Epidermal melanocyte (primary cell): ENCODE results near the gene DHX34.

ENCODE experiments used
- DNase-seq: peaks from one replicate; pipeline ENCODE4 v3.0.0; 2011; ENCODE audit warnings: low spot score; ENCODE audit not compliant: insufficient read length

DHX34 gene

DNA sequence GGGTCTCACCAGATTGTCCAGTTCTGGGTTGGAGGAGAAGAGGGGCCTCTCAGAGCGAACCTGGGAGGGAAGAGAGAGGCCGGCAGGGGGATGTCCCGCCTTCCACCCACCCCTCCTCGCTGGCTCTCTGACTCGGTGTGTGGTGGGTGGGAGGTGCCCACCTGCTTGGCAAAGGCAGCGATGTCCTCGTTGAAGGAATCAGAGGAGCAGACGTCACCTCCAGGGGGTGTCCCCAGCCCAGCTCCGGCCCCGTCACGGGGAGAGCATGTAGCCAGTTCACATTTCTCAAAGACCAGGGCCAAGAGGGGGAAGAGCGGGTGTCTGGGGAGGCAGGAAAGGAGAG is 67.5 kb downstream of the DHX34 start:
- no peak for DNase-seq

DNA sequence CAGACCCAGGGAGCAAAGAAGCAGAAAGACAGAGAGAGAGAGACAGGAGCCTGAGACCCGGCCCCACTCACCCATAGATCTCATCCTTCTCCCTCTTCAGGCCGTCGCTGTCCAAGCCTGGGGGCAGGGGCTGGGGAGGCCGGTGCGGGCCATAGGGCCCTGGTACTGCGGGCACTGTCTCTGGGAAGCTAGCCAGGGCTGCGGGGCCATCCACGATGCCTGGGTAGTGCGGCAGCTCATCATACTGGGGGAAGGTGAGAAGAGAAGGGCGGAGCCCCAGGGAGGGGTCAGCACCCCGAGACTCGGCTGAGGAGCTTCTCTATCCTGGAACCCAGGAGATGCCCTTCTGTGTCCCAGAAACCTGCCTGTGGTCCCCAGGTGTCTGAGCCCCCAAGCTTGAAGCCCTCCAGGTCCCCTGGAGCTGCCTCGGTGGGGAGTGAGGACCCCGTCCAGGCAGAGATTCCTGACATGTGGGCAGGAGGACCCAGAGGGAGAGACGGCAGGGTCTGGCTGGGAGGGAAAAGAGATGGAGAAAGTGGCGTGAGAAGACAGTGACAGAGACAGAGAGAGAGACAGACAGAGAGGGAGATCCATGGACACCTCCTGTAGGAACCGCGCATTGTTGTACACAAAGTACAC is 68.1 kb downstream of the DHX34 start:
- DNase-seq: no peak

DNA sequence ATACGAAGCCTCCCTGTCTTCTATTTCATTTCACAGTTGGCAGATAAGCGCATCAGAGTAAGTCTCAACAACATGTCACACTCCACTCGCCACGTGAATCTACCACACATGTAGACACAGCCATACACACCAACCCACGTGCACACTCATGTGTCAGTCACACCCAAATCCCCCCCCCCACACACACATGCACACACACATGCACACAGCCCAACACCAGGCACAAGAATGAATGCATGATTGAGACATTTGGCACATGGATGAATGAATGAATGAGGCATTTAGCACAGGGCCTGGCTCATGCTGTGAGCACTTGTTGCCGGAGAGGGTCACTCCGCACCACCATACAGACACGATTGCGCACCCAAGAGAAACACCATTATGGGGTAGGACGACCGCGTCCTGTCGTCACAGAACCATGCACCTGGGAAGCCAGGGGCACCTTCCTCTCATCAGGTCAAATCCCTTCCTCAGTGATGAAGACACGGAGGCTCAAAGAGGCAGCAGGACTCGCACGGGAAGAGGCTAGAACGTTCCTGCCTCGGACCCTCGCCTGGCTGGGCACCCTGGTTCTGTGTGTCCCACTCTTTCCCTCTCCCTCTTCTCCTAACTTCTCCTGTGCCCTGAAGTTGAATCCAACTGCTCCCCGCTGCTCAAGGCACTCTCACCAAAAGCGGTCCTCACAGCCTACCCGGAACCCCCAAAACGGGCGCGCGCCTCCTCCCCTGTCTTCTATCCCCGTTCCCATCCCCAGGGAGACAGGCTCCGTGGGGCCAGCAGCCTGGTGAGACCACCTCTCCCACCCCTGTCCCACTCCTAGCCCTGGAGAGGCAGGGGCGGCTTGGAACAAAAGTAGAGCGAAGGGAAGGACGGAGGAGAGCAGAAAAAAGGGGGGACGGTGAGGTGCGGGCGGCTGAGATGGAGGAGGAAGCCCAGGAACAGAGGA is 68.9 kb downstream of the DHX34 start:
- no peak for DNase-seq

DNA sequence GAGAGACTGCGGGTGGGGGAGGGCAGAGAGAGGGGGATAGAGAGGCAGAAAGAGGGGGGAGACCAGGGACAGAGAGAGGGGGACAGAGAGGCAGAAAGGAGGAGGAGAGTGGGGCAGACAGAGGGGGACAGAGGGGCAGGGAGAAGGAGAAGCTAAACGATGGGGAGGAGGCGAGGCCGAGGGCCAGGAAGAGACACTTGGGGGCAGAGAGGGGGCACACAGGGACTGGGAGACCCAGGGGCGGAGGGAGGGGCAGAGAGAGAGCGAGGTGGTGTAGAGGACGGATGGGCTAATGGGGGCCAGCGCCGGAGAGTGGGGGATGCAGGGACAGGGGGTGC is 69.5 kb downstream of the DHX34 start:
- DNase-seq: no peak

DNA sequence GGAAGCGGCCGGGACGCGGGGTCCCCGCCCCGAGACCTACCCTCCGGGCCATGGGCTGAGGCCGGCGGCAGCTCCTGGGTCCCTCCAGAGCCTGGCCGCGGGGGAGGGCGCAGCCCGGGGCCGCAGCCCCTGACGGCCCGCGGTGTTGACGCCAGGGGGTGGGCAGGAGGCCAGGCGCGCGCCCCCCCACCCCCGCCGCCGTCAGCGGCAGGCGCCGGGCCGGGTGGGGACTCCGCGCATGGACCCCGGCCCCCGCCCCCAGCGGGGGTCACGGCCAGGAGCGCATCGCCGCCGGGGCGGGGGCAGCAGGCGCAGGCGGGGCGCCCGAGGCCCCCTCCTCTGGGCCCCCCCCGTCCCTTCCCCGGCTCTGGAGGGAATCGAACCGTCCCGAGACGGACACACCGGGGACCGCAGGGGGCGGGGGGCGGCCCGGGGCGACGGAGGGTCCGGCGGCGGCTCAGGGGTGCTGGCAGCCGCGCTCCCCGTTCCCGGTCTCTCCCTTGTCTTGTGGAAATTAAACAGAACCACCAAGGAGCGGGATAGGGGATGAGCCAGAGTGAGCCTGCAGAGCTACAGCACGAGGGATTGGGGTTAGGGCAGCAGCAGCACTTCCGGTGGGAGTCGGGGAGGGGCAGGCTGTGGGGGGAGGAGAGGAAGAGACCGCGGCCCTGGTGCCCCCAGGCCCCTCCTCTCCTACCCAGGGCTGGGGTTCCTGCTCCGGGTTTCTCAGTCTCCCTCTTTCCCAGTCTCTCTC is 70.1 kb downstream of the DHX34 start, which contains the start of gene MEIS3:
TSS of gene MEIS3 (minus strand) at position 498 of the 754 bp plus-strand sequence. CDS start at position 52, 446 bp downstream.
- no peak for DNase-seq

DNA sequence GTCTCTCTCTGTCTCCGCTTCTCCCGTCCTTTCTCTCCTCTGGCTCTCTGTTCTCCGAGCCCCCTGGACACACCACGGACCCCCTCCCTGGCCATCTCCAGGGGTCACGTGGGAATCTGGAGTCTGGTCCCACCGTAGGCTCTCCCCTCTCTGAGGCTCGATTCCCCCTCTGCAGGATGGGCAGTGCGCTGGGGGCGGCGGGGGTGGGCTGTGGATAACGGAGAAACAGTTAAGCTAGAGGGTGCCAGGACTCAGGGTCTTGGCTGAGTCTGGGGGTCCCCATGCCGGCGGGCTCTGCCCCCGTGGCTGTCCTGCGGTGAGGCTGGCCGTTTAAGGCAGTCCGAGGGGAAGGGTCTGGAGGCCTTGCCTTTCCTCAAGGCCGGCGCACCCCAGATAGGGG is 70.7 kb downstream of the DHX34 start:
- no peak for DNase-seq

DNA sequence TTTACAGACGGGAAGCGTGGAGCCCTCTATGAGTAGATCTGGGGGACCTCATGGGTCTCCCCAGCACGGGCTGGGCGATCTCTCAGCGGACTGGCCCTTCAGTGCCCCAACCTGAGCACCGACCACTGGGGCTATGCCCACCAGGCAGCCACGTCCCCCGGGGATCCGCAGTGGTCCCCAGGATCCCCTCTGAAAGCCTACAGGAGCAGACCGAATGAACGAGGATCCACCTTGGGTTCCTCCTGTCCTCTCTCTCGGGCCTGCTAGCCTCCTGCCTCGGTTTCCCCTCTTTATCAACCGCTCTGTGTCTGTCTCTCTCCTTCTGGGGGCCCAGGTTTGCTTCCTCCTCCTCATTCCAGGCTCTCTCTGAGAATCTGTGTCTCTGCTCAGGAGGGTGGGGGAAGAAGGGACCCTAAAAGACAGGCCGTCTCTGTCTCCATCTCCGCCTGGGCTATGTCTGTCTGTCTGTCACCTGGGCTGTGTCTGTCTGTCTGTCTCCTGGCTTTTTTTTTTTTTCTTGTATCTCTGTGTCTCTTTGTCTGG is 72.2 kb downstream of the DHX34 start:
- DNase-seq: no peak

DNA sequence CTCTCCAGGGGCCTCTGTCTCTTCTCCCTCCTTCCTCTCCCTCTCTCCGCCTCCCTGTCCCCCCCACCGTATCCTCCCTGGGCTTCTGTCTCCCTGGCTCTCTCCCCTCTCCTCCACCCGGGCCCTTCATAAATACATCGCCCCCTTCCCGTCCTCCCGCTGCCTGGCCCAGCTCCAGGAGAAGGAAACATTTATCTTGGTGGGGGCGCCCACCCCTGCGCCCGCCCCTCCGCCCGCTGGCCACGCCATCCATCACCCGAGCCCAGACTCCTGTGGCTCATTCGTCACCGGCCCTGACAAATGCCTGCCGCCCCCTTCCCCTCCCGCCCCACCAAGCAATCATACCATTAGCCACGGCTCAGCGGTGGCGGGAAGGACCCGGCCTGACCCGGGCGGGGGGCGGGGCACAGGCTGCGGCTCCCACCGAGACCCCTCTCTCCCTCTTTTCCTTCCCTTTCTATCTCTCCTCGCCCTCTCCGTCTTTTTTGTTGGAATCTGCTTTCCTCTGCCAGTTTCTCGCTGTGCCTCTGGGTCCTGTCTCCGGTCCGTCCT is 72.8 kb downstream of the DHX34 start:
- no peak for DNase-seq

DNA sequence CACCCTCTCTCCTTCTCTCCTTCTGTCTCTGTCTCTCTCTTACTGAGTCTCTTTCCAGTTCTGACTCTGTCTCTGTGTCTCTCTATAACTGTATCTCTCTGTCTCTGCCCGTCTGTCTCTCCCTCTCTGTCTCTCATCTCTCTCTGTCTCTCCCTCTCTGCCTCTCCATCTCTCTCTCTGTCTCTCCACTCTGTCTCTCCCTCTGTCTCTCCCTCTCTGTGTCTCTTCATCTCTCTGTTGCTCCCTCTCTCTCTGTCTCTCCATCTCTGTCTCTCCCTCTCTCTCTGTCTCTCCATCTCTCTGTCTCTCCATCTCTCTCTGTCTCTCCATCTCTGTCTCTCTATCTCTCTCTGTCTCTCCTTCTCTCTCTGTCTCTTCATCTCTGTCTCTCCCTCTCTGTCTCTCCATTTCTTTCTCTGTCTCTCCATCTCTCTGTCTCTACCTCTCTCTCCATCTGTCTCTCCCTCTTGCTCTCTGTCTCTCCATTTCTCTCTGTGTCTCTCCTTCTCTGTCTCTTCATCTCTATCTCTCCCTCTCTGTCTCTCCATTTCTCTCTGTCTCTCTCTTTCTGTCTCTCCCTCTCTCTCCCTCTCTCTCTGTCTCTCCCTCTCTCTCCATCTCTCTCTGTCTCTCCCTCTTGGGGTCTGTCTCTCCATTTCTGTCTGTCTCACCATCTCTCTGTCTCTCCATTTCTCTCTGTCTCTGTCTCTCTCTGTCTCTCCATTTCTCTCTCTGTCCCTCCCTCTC is 73.5 kb downstream of the DHX34 start:
- no peak for DNase-seq

DNA sequence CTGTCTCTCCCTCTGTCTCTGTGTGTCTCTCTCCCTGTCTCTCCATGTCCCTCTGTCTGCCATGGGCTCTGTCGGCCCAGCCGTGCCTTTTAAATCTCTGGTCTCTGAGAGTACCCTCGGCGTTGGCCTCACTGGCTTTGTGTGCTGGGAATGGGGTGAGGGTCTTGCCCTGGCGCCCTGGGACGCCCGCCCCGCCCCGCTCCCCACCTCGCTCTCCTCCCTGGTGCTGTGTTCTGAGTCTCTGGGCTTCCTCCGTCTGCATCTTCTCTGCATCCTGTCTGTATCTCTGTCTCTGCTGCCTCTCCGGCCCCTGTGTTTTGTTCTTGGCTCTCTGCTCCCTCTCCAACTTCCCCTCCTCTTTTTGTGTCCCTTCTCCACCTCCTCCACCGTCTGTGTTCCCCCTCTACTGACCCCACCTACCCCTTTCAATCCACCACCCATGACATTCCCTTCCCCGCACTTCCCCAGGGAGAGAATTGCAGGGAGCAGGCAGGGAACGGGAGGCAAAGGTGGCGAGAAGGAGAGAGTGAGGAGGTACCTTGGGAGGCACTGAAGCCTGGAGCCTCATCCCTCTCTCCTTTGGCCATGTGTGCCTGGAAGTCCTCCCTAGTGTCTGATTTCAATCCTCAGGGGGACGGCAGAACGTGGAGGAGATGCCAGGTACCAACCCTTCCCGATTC is 74.2 kb downstream of the DHX34 start:
- DNase-seq: no peak

DNA sequence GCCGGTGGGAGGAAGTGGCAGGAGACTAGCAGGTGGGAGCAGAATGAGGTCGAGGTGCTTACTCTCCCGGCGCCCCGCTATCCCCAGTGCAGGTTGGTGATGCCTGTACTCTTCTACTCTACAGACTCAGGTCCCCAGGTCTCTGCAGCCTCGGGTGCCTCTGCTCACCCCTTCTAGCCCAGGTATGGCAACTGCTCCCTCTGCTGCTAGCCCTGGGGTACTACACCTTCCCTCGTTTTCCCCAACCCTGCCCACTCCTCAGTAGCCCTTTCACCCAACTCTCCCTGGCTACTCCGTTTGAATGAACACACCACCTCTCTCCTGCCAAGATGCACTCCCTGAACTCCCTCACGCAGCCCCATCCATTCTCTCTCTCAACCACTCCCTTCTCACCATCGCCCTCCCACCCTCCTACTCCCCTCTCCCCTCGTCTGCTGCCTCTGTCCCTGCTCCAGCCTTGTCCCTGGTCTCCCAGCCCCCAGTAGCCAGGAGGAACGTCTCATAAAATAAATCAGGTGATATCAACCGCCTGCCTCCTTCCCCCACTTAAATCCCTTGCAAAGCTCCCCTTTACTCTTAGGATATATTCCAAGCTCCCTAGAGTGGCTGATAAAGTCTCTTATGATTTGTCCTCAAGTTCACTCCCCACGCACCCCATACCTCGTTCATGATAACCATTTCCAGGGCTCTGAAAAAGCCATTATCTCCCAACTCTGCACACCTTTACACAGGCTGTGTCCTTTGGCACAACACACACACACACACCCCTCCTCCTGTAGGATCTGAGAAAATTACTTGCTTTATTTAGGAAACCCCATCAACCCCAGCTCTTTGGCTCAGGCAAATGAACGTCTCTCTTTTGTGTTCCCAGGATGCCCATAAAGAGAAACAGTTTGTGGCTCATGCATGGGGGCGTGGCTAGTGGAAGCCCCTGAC is 78.4 kb downstream of the DHX34 start:
- DNase-seq: no peak

DNA sequence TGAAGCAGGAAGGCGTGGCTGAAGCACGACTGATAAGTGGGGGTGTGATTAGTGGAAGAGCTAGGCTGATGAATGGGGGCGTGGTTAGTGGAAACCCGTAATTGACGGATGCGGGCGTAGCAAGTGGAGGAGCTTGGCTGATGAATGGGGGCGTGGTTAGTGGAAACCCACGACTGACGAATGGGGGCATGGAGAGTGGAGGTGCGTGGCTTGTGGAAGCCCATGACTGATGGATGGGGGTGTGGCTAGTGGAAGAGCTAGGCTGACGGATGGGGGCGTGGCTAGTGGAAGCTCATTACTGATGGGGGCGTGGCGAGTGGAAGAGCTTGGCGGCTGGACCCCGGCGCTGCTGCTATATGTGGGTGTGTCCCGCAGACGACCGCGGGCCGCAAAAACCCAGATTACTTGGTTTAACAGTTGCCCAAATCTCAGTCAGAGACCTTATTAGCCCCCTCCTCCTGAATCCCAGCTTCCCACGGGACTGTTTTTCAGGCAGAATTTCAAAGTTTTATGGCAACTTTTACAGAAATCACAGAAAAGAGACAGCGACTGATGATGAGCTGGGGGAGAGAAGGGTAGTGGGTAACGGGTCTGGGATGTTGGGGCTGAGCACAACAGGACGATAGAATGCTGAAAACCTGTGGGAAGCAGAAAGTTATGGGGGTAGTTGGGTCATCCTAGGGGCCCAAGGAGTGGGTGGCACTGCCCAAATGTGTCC is 79.2 kb downstream of the DHX34 start:
- peak; percentile 89 for DNase-seq

DNA sequence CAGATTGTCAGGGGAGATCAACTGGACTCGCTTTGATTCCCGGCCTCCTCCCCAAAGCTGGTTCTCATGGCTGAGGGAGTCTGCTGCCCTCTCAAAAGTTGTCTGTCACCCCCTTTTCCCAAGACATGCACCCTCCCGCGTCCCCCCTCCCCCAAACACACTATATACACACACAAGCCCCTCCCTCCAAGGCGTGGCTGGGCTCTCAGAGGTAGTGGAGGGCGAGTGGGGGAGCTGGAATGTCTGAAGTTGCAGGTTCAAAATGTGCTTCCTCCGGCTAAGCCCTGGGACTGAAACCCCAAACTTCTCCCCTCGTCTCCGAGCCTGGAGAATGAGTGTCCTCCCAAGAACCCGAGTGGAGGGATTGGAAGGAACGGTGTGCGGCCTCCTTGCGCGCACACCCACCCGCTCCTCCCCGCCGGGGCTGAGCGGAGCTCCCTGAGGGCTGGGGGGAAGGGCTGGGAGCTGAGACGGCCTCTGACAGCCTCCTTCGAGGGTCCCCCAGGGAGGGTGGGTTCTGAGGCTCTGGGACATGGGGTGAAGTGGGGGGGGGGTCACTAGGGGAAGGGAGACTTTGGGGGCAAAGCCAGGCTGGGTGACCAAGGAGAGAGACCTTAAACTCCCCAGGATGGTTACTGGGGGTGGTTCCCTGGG is 80.2 kb downstream of the DHX34 start:
- DNase-seq: no peak

DNA sequence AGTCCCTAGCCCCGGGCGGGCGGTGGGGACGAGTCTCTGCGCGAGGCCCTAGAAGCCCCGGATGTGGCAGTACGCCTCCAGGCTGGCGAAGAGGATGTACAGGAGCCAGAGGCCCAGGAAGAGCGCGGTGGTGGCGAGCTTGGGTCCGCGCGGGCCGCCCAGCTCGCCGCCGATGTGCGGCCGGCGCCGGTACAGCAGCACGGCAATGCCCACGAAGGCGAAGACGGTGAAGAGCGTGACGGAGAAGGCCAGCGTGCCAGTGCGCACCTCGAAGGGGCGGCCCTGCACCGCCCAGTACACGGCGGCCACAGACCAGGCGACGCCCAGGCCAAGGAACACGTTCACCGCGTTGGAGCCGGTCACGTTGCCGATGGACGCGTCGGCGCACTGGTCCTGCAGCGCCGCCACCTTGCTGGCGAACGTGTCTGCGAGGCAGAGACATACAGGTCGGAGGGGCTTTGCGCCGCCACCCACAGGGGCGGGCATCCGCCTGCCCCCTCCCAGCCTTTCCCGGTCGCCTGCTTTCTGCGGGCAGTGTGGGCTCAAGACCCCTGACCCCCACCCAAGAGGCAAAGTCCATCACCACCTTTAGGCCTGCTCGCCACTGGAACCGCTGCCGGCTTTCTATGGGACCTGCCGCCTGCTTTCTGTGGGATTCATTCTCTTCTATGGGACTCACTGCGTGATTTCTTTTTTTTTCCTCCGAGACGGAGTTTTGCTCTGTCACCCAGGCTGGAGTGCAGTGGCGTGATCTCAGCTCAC is 81.1 kb downstream of the DHX34 start:
- DNase-seq: no peak

DNA sequence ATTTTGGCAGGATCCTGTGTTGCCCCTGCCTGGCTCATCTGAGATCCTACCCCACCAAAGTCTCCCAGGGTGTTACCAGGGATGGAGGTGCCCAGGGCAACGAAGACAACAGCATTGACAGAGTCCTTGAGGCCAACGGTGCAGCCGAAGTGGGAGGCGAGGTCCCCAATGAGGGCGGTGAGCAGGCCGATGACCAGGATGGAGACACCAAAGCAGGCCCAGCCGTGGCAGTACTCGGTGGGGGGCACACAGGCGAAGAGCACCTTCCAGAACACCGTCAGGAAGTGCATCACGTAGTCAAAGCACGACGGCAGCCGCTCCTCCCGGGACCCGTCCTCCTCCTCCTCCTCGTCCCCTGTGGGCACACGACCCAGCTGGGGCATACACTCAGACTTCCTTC is 83.0 kb downstream of the DHX34 start:
- DNase-seq: no peak
